ENCODE data around the gene CDC27.
"Not testable (repeated sequence)": the region's sequence is repeated elsewhere in the genome, so short reads cannot be mapped to it uniquely, and the experiment has no call there.

CDC27 gene

DNA sequence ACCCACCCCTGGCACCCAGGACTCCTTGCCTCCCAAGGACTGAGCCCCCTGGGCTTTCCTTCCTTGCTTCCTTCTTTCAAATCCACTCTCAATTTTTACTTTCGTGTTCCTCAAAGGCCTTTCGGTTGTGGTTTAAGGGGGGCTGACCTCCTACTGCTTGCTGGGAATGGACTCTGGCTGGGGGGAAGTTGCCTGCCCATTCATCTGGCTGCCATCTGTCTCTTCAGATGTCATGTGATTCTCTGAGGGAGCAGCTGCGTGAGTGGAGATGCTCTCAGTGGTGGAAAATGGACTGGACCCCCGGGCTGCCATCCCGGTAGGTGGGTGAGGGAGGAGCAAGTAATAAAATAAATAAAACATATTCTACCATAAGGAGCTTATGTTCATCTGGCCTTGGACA is 116.2 kb downstream of the CDC27 start:
- no peak for DNase-seq (ENCODE audit: low read depth in 3 of 3)

DNA sequence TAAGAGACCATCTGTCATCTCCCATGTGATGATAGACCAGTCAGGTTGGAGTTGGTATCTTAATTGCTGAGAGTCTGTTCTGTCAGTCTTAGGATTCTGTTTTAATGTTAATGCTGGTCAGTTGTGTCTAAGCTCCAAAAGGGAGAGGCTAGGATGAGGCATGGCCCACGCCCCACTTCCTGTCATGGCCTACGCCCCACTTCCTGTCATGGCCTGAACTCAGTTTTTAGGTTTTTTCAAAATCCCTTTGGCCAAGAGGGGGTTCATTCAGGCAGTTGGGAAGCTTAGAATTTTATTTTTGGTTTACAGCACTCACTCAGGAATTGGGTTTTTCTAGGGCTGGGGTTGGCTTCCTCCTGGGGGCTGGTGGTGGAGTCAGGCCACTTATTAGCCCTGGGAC is 117.9 kb downstream of the CDC27 start:
- not testable (repeated sequence) for DNase-seq (ENCODE audit: low read depth in 3 of 3)

DNA sequence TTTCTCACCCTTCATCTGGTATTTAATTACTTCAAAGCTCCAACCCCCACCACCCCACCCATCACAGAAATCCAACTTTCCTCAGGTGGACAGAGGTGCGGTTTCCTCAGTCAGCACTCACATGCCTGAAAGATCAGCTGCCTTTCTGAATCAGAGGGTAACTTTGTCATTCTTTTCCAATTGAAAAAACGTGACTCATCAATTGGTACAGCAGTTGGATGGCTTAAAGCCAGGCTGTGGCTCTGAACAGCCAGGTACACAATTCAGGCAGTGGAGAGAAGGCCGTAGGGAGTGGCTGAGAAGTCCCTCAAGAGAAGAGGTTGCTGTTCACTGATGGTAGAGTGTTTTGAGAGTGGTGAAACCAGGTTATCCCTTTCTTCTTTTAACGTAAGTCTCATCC is 118.8 kb downstream of the CDC27 start:
- not testable (repeated sequence) for DNase-seq (ENCODE audit: low read depth in 3 of 3)
